Chondrocyte (in vitro differentiated cells): ENCODE results near the gene ARHGAP26. TPM values are rescaled to one million over a fixed set of nuclear protein-coding genes. Genes with fewer than 3 reads are reported as not detected.

Source experiments
- DNase-seq: peaks from one replicate; pipeline ENCODE4 v3.0.0; 2021; ENCODE audit warnings: mixed read lengths, low spot score
- H3K27ac Mint-ChIP-seq: one replicate; pipeline ENCODE4 v1.8.0; 2021; ENCODE audit warnings: mild to moderate bottlenecking, moderate library complexity, mixed read lengths; ENCODE audit not compliant: unreplicated experiment
- H3K27me3 Mint-ChIP-seq: 2 replicates; pipeline ENCODE4 v1.8.0; 2021; ENCODE audit warnings: low read depth, mixed read lengths
- H3K36me3 Mint-ChIP-seq: 2 replicates; pipeline ENCODE4 v1.8.0; 2021; ENCODE audit warnings: low read depth, mixed read lengths
- H3K4me1 Mint-ChIP-seq: 2 replicates; pipeline ENCODE4 v1.8.0; 2021; ENCODE audit warnings: low read depth, mild to moderate bottlenecking, mixed read lengths
- H3K4me3 Mint-ChIP-seq: one replicate; pipeline ENCODE4 v1.8.0; 2021; ENCODE audit warnings: mild to moderate bottlenecking, moderate library complexity, mixed read lengths; ENCODE audit not compliant: unreplicated experiment
- H3K9me3 Mint-ChIP-seq: 2 replicates; pipeline ENCODE4 v1.8.0; 2021; ENCODE audit warnings: low read depth, mixed read lengths
- CTCF ChIP-seq: fragments of 200-600 bp; sonication (generic); IDR thresholded peaks from 2 replicates; pipeline ENCODE4 v1.5.0; 2021; ENCODE audit warnings: antibody characterized with exemption, mild to moderate bottlenecking, moderate library complexity
- total RNA-seq: library from RNA; stranded (reverse); gene quantifications from 3 replicates; pipeline ENCODE4 v1.2.1, GENCODE V29; 2021

The ARHGAP26 gene
- total RNA-seq, 1 donor from 2014 or later = 16.4 TPM

GRCh38 chr5:142942901-142943300, 172.7 kb downstream of the ARHGAP26 start:
- no peak overlapping the region for H3K4me3 Mint-ChIP-seq
- no peak for DNase-seq
- H3K9me3 Mint-ChIP-seq = no peaks in the 10 kb centered on the region
- H3K36me3 Mint-ChIP-seq = no peaks in the 10 kb centered on the region
- no peak overlapping the region for H3K27ac Mint-ChIP-seq
- no peaks in the 10 kb centered on the region for H3K27me3 Mint-ChIP-seq
- H3K4me1 Mint-ChIP-seq = peaks cover 16% of the 10 kb centered on the region
- TF ChIP-seq CTCF = no peak

GRCh38 chr5:142944140-142944539, 174.0 kb downstream of the ARHGAP26 start:
- DNase-seq = no peak
- Mint-ChIP-seq H3K27ac (no peak overlapping the region), H3K27me3 (no peaks in the 10 kb centered on the region), H3K9me3 (no peaks in the 10 kb centered on the region), H3K36me3 (no peaks in the 10 kb centered on the region), H3K4me3 (no peak overlapping the region), H3K4me1 (peaks cover 4% of the 10 kb centered on the region)
- no peak for TF ChIP-seq CTCF

- no peak overlapping the region for H3K27ac Mint-ChIP-seq
- no peak for DNase-seq
- H3K36me3 Mint-ChIP-seq = no peaks in the 10 kb centered on the region
- no peaks in the 10 kb centered on the region for H3K4me1 Mint-ChIP-seq
- H3K4me3 Mint-ChIP-seq = no peak overlapping the region
- no peaks in the 10 kb centered on the region for H3K27me3 Mint-ChIP-seq
- no peaks in the 10 kb centered on the region for H3K9me3 Mint-ChIP-seq
- no peak for TF ChIP-seq CTCF
These were observed 175.1 kb downstream of the ARHGAP26 start for GRCh38 chr5:142945321-142945720.

GRCh38 chr5:142945845-142946244, 175.7 kb downstream of the ARHGAP26 start:
- DNase-seq = no peak
- H3K36me3 Mint-ChIP-seq = no peaks in the 10 kb centered on the region
- TF ChIP-seq CTCF = no peak

GRCh38 chr5:142946547-142947426, 176.6 kb downstream of the ARHGAP26 start:
- Mint-ChIP-seq H3K27ac (no peak overlapping the region), H3K27me3 (no peaks in the 10 kb centered on the region), H3K4me1 (no peaks in the 10 kb centered on the region)

More at GRCh38 chr5:142945845-142946244, 175.7 kb downstream of the ARHGAP26 start:
- Mint-ChIP-seq H3K27me3 (no peaks in the 10 kb centered on the region), H3K4me1 (no peaks in the 10 kb centered on the region), H3K9me3 (no peaks in the 10 kb centered on the region), H3K4me3 (no peak overlapping the region), H3K27ac (no peak overlapping the region)

More at GRCh38 chr5:142946547-142947426, 176.6 kb downstream of the ARHGAP26 start:
- DNase-seq = no peak
- Mint-ChIP-seq H3K9me3 (no peaks in the 10 kb centered on the region), H3K36me3 (no peaks in the 10 kb centered on the region), H3K4me3 (no peak overlapping the region)
- no peak for TF ChIP-seq CTCF
